ENCODE data around the gene INPP5B. TPM values are rescaled to one million over a fixed set of nuclear protein-coding genes. Genes with fewer than 3 reads are reported as not detected.
"Not testable (repeated sequence)": the region's sequence is repeated elsewhere in the genome, so short reads cannot be mapped to it uniquely, and the experiment has no call there.

The INPP5B gene
- total RNA-seq, 1 experiment from 2014 or later: 21.5 TPM

GRCh38 chr1:37905727-37906126, 41.1 kb downstream of the INPP5B start:
- no TSS peak for BruUV-seq (replicated peaks)
- TF ChIP-seq CTCF (IDR thresholded peaks at IDR 0.05; ENCODE audit: unreplicated experiment): no peak
- H3K36me3 Mint-ChIP-seq (ENCODE audit: insufficient read depth, unreplicated experiment): peaks cover 9% of the 10 kb centered on the region
- intact Hi-C loops (cut with micrococcal nuclease; ENCODE audit: unreplicated experiment): no loop called here
- no peak overlapping the region for H3K27ac Mint-ChIP-seq (ENCODE audit: unreplicated experiment)
- H3K27me3 Mint-ChIP-seq (ENCODE audit: unreplicated experiment): no peaks in the 10 kb centered on the region
- no peaks in the 10 kb centered on the region for H3K9me3 Mint-ChIP-seq (ENCODE audit: low read depth, unreplicated experiment)
- CTCF ChIA-PET: no interaction called here
- no peak overlapping the region for H3K4me3 Mint-ChIP-seq (ENCODE audit: low read depth, unreplicated experiment)
- DNase-seq: no peak
- H3K4me1 Mint-ChIP-seq (ENCODE audit: low read depth, unreplicated experiment): peaks cover 10% of the 10 kb centered on the region

- intact Hi-C loops (cut with micrococcal nuclease; ENCODE audit: unreplicated experiment); CTCF ChIA-PET; H3K27me3 Mint-ChIP-seq (ENCODE audit: unreplicated experiment); H3K36me3 Mint-ChIP-seq (ENCODE audit: insufficient read depth, unreplicated experiment); H3K4me3 Mint-ChIP-seq (ENCODE audit: low read depth, unreplicated experiment); H3K27ac Mint-ChIP-seq (ENCODE audit: unreplicated experiment); BruUV-seq (replicated peaks); H3K9me3 Mint-ChIP-seq (ENCODE audit: low read depth, unreplicated experiment); DNase-seq: not testable (repeated sequence)
- peaks cover 10% of the 10 kb centered on the region for H3K4me1 Mint-ChIP-seq (ENCODE audit: low read depth, unreplicated experiment)
These were observed 42.9 kb downstream of the INPP5B start for GRCh38 chr1:37903921-37904320.

- intact Hi-C loops (cut with micrococcal nuclease; ENCODE audit: unreplicated experiment): no loop called here
- Mint-ChIP-seq H3K27ac (ENCODE audit: unreplicated experiment) (no peak overlapping the region), H3K9me3 (ENCODE audit: low read depth, unreplicated experiment) (no peaks in the 10 kb centered on the region), H3K27me3 (ENCODE audit: unreplicated experiment) (no peaks in the 10 kb centered on the region), H3K4me3 (ENCODE audit: low read depth, unreplicated experiment) (no peak overlapping the region), H3K4me1 (ENCODE audit: low read depth, unreplicated experiment) (peaks cover 5% of the 10 kb centered on the region), H3K36me3 (ENCODE audit: insufficient read depth, unreplicated experiment) (peaks cover 9% of the 10 kb centered on the region)
- TF ChIP-seq CTCF (IDR thresholded peaks at IDR 0.05; ENCODE audit: unreplicated experiment): no peak
- CTCF ChIA-PET: no interaction called here
- no peak for DNase-seq
- no TSS peak for BruUV-seq (replicated peaks)
These were observed 43.9 kb downstream of the INPP5B start for GRCh38 chr1:37902983-37903382.

- no peaks in the 10 kb centered on the region for H3K9me3 Mint-ChIP-seq (ENCODE audit: low read depth, unreplicated experiment)
- DNase-seq: no peak
- intact Hi-C loops (cut with micrococcal nuclease; ENCODE audit: unreplicated experiment): no loop called here
- no peaks in the 10 kb centered on the region for H3K27me3 Mint-ChIP-seq (ENCODE audit: unreplicated experiment)
- CTCF ChIA-PET: no interaction called here
- peaks cover 9% of the 10 kb centered on the region for H3K36me3 Mint-ChIP-seq (ENCODE audit: insufficient read depth, unreplicated experiment)
- no peaks in the 10 kb centered on the region for H3K4me1 Mint-ChIP-seq (ENCODE audit: low read depth, unreplicated experiment)
- no TSS peak for BruUV-seq (replicated peaks)
- no peak overlapping the region for H3K4me3 Mint-ChIP-seq (ENCODE audit: low read depth, unreplicated experiment)
- no peak for TF ChIP-seq CTCF (IDR thresholded peaks at IDR 0.05; ENCODE audit: unreplicated experiment)
- no peak overlapping the region for H3K27ac Mint-ChIP-seq (ENCODE audit: unreplicated experiment)
These were observed 45.0 kb downstream of the INPP5B start for GRCh38 chr1:37901893-37902225.

GRCh38 chr1:37901191-37901892, 45.5 kb downstream of the INPP5B start:
- Mint-ChIP-seq H3K27me3 (ENCODE audit: unreplicated experiment) (no peaks in the 10 kb centered on the region), H3K4me3 (ENCODE audit: low read depth, unreplicated experiment) (no peak overlapping the region), H3K4me1 (ENCODE audit: low read depth, unreplicated experiment) (no peaks in the 10 kb centered on the region), H3K36me3 (ENCODE audit: insufficient read depth, unreplicated experiment) (peaks cover 9% of the 10 kb centered on the region), H3K27ac (ENCODE audit: unreplicated experiment) (no peak overlapping the region), H3K9me3 (ENCODE audit: low read depth, unreplicated experiment) (no peaks in the 10 kb centered on the region)
- no peak for DNase-seq
- BruUV-seq (replicated peaks): no TSS peak
- intact Hi-C loops (cut with micrococcal nuclease; ENCODE audit: unreplicated experiment): no loop called here
- CTCF ChIA-PET: no interaction called here
- TF ChIP-seq CTCF (IDR thresholded peaks at IDR 0.05; ENCODE audit: unreplicated experiment): no peak

GRCh38 chr1:37897563-37897962, 49.3 kb downstream of the INPP5B start:
- intact Hi-C loops (cut with micrococcal nuclease; ENCODE audit: unreplicated experiment); H3K27ac Mint-ChIP-seq (ENCODE audit: unreplicated experiment); DNase-seq; H3K4me1 Mint-ChIP-seq (ENCODE audit: low read depth, unreplicated experiment); H3K4me3 Mint-ChIP-seq (ENCODE audit: low read depth, unreplicated experiment); H3K36me3 Mint-ChIP-seq (ENCODE audit: insufficient read depth, unreplicated experiment); H3K9me3 Mint-ChIP-seq (ENCODE audit: low read depth, unreplicated experiment); CTCF ChIA-PET; BruUV-seq (replicated peaks); H3K27me3 Mint-ChIP-seq (ENCODE audit: unreplicated experiment): not testable (repeated sequence)

Measured in Calu3 (cell line).